Activated T-cell treated with anti-CD3 and anti-CD28 coated beads, Interleukin-2, amount 50 U/mL, for 48 hours (primary cell): ENCODE results near the gene ACTN4.
"Not testable (repeated sequence)": the region's sequence is repeated elsewhere in the genome, so short reads cannot be mapped to it uniquely, and the experiment has no call there.

ENCODE experiments used
- DNase-seq, 2 experiments: peaks; one replicate each; pipeline ENCODE4 v3.0.0-alpha.2; 2020

ACTN4 gene

GRCh38 chr19:38647368-38647965, at the start of gene ACTN4:
TSS of gene ACTN4 (plus strand) at chr19:38647649. CDS start at chr19:38647746, 97 bp downstream.
- peak; percentile 100 for DNase-seq

DNA sequence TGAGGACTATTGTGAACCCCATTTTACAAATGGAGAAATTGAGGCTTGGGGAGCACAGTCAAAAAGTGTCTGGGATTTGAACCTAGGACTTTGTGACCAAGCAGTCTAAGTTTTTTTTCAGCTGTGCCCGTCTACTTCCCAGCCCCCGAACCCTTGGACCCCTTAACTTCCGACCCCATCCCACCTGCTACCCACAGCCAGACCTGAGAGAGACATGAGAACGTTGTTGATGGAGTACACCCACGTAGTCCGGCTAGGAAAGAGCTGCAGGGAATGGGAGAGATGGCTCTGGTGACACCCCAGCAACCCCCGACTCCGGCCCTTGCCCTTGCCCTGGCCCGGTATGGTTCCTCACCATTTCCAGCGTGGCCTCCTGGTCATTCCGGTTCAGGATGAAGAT, 47.7 kb upstream of the ACTN4 start:
- no peak for DNase-seq

GRCh38 chr19:38602856-38603255, 44.6 kb upstream of the ACTN4 start:
- not testable (repeated sequence) for DNase-seq

GRCh38 chr19:38606131-38606530, 41.3 kb upstream of the ACTN4 start:
- DNase-seq: no peak

DNA sequence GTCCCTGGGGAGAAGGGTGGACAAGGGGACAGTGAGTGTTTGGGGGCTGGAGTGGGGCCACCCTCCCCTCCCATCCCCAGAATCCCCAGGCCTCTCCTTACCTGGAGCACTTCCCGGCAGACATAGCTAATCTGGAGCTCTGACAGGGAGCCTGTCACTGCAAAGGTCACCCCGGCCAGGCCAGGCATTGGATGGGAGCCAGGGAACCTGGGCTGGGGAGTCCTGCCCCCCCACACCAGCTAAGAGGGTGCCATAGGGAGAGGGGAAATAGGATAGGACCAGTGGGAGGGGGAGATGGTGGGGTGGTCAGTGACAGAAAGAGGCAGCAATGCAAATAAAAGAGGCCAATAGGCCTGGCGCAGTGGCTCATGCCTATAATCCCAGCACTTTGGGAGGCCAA, 33.2 kb upstream of the ACTN4 start:
- no peak for DNase-seq

- no peak for DNase-seq
Measured at GRCh38 chr19:38615007-38615581, 32.4 kb upstream of the ACTN4 start.

- DNase-seq: no peak
Measured at GRCh38 chr19:38616265-38616664, 31.2 kb upstream of the ACTN4 start.

DNA sequence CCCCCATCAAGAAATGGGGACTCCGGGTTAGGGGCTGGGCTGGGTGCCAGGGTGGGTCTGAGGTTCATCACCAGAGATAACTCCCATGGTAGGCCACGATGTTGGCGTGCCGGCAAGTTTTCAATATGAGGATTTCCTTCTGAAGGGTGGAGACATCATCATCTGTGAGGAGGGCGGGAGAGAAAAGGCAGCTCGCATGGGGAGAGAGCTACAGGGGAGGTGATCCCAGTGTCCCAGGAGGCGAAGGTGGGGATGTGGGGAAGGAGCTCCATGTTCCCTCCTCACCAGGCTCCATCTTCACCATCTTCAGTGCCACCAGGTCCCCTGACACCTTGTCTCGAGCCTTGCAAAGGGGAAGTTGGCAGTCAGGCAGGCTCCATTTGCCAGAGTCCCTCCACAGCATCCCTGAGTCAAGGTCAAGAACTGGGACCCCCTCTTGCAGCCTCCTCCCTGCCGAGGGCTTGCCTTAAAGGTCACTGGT, 30.1 kb upstream of the ACTN4 start:
- peak; percentile 57 to 58 for DNase-seq

DNA sequence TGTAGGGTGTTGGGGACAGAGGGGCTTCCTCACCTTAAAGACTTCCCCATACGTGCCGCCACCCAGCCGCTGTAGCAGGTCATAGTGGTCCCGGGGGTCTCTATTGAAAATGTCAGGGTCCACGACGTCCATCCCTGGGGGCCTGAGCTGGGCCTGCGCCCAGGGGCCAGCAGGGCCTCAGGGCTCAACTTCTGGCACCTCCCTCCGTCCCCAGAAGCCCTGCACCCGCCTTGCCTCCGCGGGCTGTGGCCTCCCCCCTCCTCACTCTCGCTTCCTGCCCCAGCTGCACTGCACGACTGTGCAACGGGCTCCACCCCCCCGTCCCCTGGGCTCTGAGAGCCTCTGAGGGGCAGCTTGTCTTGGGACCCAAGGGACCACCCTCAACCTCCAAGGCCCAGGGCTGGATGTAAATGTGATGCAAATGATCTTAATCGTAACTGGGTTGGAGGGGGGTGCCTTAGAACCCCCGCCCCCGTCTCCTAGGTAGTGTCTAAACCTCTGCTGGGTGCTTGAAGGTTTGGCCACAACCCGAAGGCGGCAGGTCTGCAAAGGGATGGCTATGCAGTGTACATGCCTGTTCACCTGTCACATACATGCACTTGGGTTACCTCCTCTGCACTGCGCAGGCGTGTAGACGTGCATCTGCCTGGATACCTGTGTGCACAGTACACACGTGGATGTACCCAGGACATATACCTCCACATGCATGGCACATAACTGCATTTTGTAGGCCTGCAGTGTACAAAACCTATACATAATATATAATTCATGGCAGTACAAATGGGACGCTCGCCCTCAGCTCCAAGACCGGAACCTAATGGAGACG, 29.5 kb upstream of the ACTN4 start, which contains the start of gene MAP4K1:
TSS of gene MAP4K1 (minus strand) at position 190 of the 826 bp plus-strand sequence. CDS start at position 132, 58 bp downstream.
- DNase-seq: peak; percentile 80 to 82

- peak; percentile 99 for DNase-seq
Measured at GRCh38 chr19:38618590-38619360, 28.7 kb upstream of the ACTN4 start, which contains the start of gene EIF3K. TSS of gene EIF3K (plus strand) at chr19:38619188. CDS start at chr19:38619269, 81 bp downstream.

GRCh38 chr19:38619361-38620174, 27.9 kb upstream of the ACTN4 start:
- no peak for DNase-seq

DNA sequence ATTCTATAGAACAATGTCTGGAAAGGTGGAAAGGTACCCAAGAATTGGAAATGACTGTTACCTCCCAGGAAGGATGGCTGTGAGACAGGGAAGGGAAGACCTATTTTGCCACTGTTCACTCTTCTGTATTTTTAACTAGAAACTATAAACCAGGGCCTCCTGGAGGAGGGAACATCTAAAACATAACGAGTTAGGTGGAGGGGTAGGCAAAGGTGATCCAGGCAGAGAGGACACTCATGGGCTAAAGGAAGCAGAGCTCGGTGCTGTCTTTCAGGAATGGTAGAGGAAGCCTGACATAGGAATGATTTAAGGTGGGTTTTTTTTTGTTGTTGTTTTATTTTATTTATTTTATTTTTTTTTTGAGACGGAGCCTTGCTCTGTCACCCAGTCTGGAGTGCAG, 22.6 kb upstream of the ACTN4 start:
- no peak for DNase-seq

DNA sequence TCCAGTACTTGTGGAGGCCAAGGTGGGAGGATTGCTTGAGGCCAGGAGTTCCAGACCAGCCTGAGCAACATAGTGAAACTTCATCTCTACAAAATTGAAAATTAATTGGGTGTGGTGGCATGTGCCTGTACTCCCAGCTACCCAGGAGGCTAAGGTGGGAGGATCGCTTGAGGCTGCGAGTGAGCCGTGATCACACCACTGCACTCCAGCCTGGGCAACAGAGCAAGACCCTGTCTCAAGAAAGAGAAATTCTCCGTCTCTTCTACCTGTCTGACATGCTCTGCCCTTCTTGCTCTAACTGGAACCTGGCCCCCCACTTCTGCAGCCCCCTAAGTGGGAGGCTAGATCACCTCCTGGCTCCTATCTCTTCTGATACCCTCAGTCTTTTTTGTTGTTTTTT, 21.0 kb upstream of the ACTN4 start:
- DNase-seq: no peak

DNA sequence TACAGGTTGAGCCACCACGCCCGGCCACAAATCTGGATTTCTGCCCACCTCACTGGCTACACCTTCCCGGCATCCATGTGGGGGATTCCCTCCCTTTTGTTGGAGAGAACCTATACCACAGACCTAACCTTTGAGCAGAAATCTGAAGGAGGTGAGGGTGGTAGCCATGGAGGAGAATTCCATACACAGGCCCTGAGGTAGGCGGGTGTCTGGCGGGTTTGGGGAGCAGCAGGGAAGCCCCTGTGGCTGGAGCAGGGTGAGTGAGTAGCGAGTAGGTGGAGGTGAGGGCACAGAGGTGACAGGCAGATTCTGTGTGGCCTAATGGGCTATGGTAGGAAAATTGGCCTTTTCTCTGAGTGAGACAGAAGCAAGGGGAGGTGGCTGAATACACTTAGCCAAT, 17.9 kb upstream of the ACTN4 start:
- DNase-seq: no peak

- not testable (repeated sequence) for DNase-seq
Measured at GRCh38 chr19:38631301-38631700, 16.1 kb upstream of the ACTN4 start.

GRCh38 chr19:38631811-38632475, 15.5 kb upstream of the ACTN4 start:
- DNase-seq: not testable (repeated sequence)

- DNase-seq: no peak
Measured at GRCh38 chr19:38632476-38633213, 14.8 kb upstream of the ACTN4 start.

- peak; percentile 85 to 86 for DNase-seq
Measured at GRCh38 chr19:38634757-38635482, 12.5 kb upstream of the ACTN4 start.

DNA sequence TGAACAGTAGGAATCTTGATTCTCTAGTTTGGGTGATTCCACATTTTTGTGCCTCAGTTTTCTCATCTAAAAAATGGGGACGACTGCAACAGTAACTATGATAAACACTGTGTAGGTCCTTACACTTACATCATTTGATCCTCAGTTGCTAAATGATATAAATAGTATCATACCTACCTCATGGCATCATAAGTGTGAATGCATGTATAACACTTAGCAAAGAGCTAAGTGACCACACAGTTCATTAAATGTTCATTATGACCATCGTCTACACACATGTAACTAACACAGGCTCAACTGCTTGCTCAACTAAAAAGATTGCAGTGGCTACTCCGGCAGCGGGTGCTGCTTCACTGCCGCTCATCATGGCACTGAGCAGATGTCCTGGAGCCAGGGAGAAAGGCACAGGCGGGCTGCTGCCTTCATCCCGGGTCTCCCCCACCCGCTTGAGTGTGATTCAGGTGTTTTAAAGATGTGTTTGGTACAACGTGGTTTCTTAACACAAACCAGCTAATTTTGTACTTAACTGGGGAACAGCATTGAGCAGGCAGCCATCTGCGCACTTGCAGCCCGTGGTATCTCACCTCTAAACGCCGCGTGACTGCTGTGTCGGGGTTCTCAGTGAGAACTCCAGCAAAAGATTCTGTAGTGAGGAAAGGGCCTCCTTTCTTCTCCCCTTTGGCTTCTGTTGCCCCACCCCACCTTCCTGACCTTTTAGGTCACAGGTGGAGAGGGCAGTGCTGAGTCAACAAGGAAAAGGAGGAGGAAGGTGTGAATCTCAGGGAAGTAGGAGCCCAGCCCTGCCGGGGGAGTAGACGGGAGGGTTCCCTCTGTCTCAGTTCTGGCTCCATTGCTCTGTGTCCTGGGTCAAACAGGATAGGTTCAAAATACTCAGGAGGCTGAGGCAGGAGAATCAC, 11.7 kb upstream of the ACTN4 start:
- no peak for DNase-seq
